HEK293 (cell line): ENCODE results near the gene KIAA1328.

Experiments used
- CTCF ChIA-PET: fragments of 350-600 bp; formaldehyde crosslinking; extraction: SDS; loops from one replicate; lab custom pipeline; 2021; ENCODE audit warnings: antibody characterized with exemption; lab: Yijun Ruan, JAX
- POLR2A ChIA-PET: fragments of 300-600 bp; formaldehyde crosslinking; extraction: SDS; loops from one replicate; lab custom pipeline; 2020; ENCODE audit warnings: antibody characterized with exemption, inconsistent platforms; lab: Yijun Ruan, JAX
- H3K27ac ChIP-seq: fragments of 200-500 bp; sonication (Bioruptor generic); 2 replicates; pipeline ENCODE4 v1.5.1; 2014; ENCODE audit warnings: low read depth, low read length, control low read depth, inconsistent platforms; ENCODE audit errors: extremely low read depth
- H3K36me3 ChIP-seq, 2 experiments: fragments of 200-500 bp in 1 of 2; sonication (Bioruptor generic) in 1 of 2; 1 replicate in 1 of 2; 2 replicates in 1 of 2; pipeline ENCODE4 v1.5.1; 2014 to 2017; ENCODE audit warnings: inconsistent platforms in 2 of 2, low read length in 2 of 2; ENCODE audit not compliant: control insufficient read depth in 2 of 2, insufficient read depth in 1 of 2
- H3K4me1 ChIP-seq: fragments of 200-500 bp; sonication (Bioruptor generic); 2 replicates; pipeline ENCODE4 v1.5.1; 2014; ENCODE audit warnings: mild to moderate bottlenecking, low read length, inconsistent platforms; ENCODE audit not compliant: control insufficient read depth, insufficient read depth
- H3K4me3 ChIP-seq: 2 replicates; pipeline ENCODE4 v1.5.1; 2011; ENCODE audit warnings: low read depth, mild to moderate bottlenecking, control low read depth, low read length, moderate library complexity
- H3K9me3 ChIP-seq: fragments of 200-500 bp; sonication (Bioruptor generic); 2 replicates; pipeline ENCODE4 v1.5.1; 2014; ENCODE audit warnings: low read depth, low read length, inconsistent platforms; ENCODE audit not compliant: control insufficient read depth, insufficient read depth
- BCL11B ChIP-seq: fragments of 450-650 bp; formaldehyde crosslinking; IDR thresholded peaks from 2 replicates; pipeline ENCODE4 v1.5.1; 2016; ENCODE audit warnings: low read depth, missing biosample characterization, missing genetic modification characterization
- GLIS2 ChIP-seq: fragments of 450-650 bp; formaldehyde crosslinking; IDR thresholded peaks from 2 replicates; pipeline ENCODE4 v1.5.1; 2016; ENCODE audit warnings: missing biosample characterization, missing genetic modification characterization
- KLF1 ChIP-seq: fragments of 450-650 bp; formaldehyde crosslinking; IDR thresholded peaks from 2 replicates; pipeline ENCODE4 v1.5.1; 2016; ENCODE audit warnings: missing biosample characterization, missing genetic modification characterization
- KLF16 ChIP-seq: fragments of 450-650 bp; formaldehyde crosslinking; IDR thresholded peaks from 2 replicates; pipeline ENCODE4 v1.5.1; 2017; ENCODE audit warnings: missing biosample characterization, missing genetic modification characterization
- MZF1 ChIP-seq: fragments of 450-650 bp; formaldehyde crosslinking; IDR thresholded peaks from 2 replicates; pipeline ENCODE4 v1.5.1; 2017; ENCODE audit warnings: missing biosample characterization, missing genetic modification characterization, borderline replicate concordance
- OSR2 ChIP-seq: fragments of 450-650 bp; formaldehyde crosslinking; IDR thresholded peaks from 2 replicates; pipeline ENCODE4 v1.5.1; 2016; ENCODE audit warnings: missing biosample characterization, missing genetic modification characterization
- SP2 ChIP-seq: fragments of 450-650 bp; formaldehyde crosslinking; IDR thresholded peaks from 2 replicates; pipeline ENCODE4 v1.5.1; 2016; ENCODE audit warnings: missing biosample characterization, missing genetic modification characterization
- ZBTB1 ChIP-seq: fragments of 450-650 bp; formaldehyde crosslinking; IDR thresholded peaks from 2 replicates; pipeline ENCODE4 v1.5.1; 2016; ENCODE audit warnings: missing biosample characterization, missing genetic modification characterization
- ZBTB21 ChIP-seq: fragments of 450-650 bp; formaldehyde crosslinking; IDR thresholded peaks from 2 replicates; pipeline ENCODE4 v1.5.1; 2017; ENCODE audit warnings: missing biosample characterization, missing genetic modification characterization
- ZBTB8A ChIP-seq: fragments of 450-650 bp; formaldehyde crosslinking; IDR thresholded peaks from 2 replicates; pipeline ENCODE4 v1.5.1; 2016; ENCODE audit warnings: missing biosample characterization, missing genetic modification characterization
- ZEB2 ChIP-seq: fragments of 450-650 bp; formaldehyde crosslinking; IDR thresholded peaks from 2 replicates; pipeline ENCODE4 v1.5.1; 2016; ENCODE audit warnings: missing biosample characterization, missing genetic modification characterization
- ZFP3 ChIP-seq: fragments of 450-650 bp; formaldehyde crosslinking; IDR thresholded peaks from 2 replicates; pipeline ENCODE4 v1.5.1; 2016; ENCODE audit warnings: low read depth, missing biosample characterization, missing genetic modification characterization
- ZFP69B ChIP-seq: fragments of 450-650 bp; formaldehyde crosslinking; IDR thresholded peaks from 2 replicates; pipeline ENCODE4 v1.5.1; 2016; ENCODE audit warnings: missing biosample characterization, missing genetic modification characterization
- ZNF174 ChIP-seq: fragments of 450-650 bp; formaldehyde crosslinking; IDR thresholded peaks from 2 replicates; pipeline ENCODE4 v1.5.0; 2017; ENCODE audit warnings: missing biosample characterization, mild to moderate bottlenecking, missing genetic modification characterization
- ZNF24 ChIP-seq: fragments of 450-650 bp; formaldehyde crosslinking; IDR thresholded peaks from 2 replicates; pipeline ENCODE4 v1.5.1; 2016; ENCODE audit warnings: missing biosample characterization, missing genetic modification characterization
- ZNF266 ChIP-seq: fragments of 450-650 bp; formaldehyde crosslinking; IDR thresholded peaks from 2 replicates; pipeline ENCODE4 v1.5.1; 2016; ENCODE audit warnings: missing biosample characterization, missing genetic modification characterization, low read depth
- ZNF488 ChIP-seq: fragments of 450-650 bp; formaldehyde crosslinking; IDR thresholded peaks from 2 replicates; pipeline ENCODE4 v1.5.1; 2016; ENCODE audit warnings: missing biosample characterization, missing genetic modification characterization
- ZNF518A ChIP-seq: fragments of 450-650 bp; formaldehyde crosslinking; conservative IDR thresholded peaks from 2 replicates; pipeline ENCODE4 v1.5.1; 2016; ENCODE audit warnings: low read depth, missing biosample characterization, missing genetic modification characterization
- ZNF549 ChIP-seq: fragments of 450-650 bp; IDR thresholded peaks from 2 replicates; pipeline ENCODE4 v1.5.1; 2018; ENCODE audit warnings: missing biosample characterization, missing genetic modification characterization, mild to moderate bottlenecking, inconsistent platforms, moderate library complexity
- ZNF561 ChIP-seq: fragments of 450-650 bp; IDR thresholded peaks from 2 replicates; pipeline ENCODE4 v1.5.1; 2018; ENCODE audit warnings: missing biosample characterization, missing genetic modification characterization, borderline replicate concordance
- ZNF585B ChIP-seq: fragments of 450-650 bp; formaldehyde crosslinking; IDR thresholded peaks from 2 replicates; pipeline ENCODE4 v1.5.1; 2016; ENCODE audit warnings: missing biosample characterization, missing genetic modification characterization
- ZNF629 ChIP-seq: fragments of 450-650 bp; formaldehyde crosslinking; IDR thresholded peaks from 2 replicates; pipeline ENCODE4 v1.5.1; 2017; ENCODE audit warnings: missing biosample characterization, missing genetic modification characterization
- ZNF664 ChIP-seq: fragments of 450-650 bp; formaldehyde crosslinking; IDR thresholded peaks from 2 replicates; pipeline ENCODE4 v1.5.1; 2016; ENCODE audit warnings: missing biosample characterization, missing genetic modification characterization
- ZNF76 ChIP-seq: fragments of 450-650 bp; formaldehyde crosslinking; IDR thresholded peaks from 2 replicates; pipeline ENCODE4; 2016; ENCODE audit warnings: low read depth, missing biosample characterization, missing genetic modification characterization, borderline replicate concordance
- ZNF830 ChIP-seq: fragments of 450-650 bp; IDR thresholded peaks from 2 replicates; pipeline ENCODE4 v1.5.0; 2018; ENCODE audit warnings: missing biosample characterization, missing genetic modification characterization, low read depth, mild to moderate bottlenecking, moderate library complexity
- ZSCAN18 ChIP-seq: fragments of 450-650 bp; formaldehyde crosslinking; IDR thresholded peaks from 2 replicates; pipeline ENCODE4 v1.5.1; 2016; ENCODE audit warnings: missing biosample characterization, missing genetic modification characterization
- ZSCAN4 ChIP-seq: fragments of 450-650 bp; formaldehyde crosslinking; IDR thresholded peaks from 2 replicates; pipeline ENCODE4 v1.5.1; 2017; ENCODE audit warnings: missing biosample characterization, missing genetic modification characterization

Gene KIAA1328

GRCh38 chr18:36848609-36849008 is 19.7 kb downstream of the KIAA1328 start:
- Histone ChIP-seq H3K27ac (no peak overlapping the region), H3K4me1 (no peaks in the 10 kb centered on the region), H3K4me3 (no peak overlapping the region), H3K9me3 (no peaks in the 10 kb centered on the region), H3K36me3 (peaks cover 0 to 6% of the 10 kb centered on the region in 2 experiments; a peak in 1 of 3 replicates)
- CTCF ChIA-PET = no interaction called here
- TF ChIP-seq ZNF488 (tag by site-specific recombination) = no peak
- TF ChIP-seq ZBTB1 = no peak
- TF ChIP-seq ZNF629 (tag by site-specific recombination) = no peak
- TF ChIP-seq ZBTB8A = no peak
- TF ChIP-seq ZNF24 (tag by site-specific recombination) = no peak
- TF ChIP-seq ZFP3 (tag by site-specific recombination) = no peak
- TF ChIP-seq ZNF830 = no peak
- no peak for TF ChIP-seq ZNF174 (tag by site-specific recombination)
- no peak for TF ChIP-seq OSR2
- no peak for TF ChIP-seq GLIS2 (tag by site-specific recombination)
- TF ChIP-seq ZNF664 (tag by site-specific recombination) = no peak
- no peak for TF ChIP-seq ZEB2 (tag by site-specific recombination)
- POLR2A ChIA-PET = no interaction called here

GRCh38 chr18:36849288-36850006 is 20.5 kb downstream of the KIAA1328 start:
- ChIA-PET POLR2A (no interaction called here), CTCF (no interaction called here)
- no peaks in the 10 kb centered on the region for H3K4me1 ChIP-seq
- peaks cover 0 to 6% of the 10 kb centered on the region in 2 experiments; a peak in 1 of 3 replicates for H3K36me3 ChIP-seq
- H3K9me3 ChIP-seq = no peaks in the 10 kb centered on the region
- no peak overlapping the region for H3K27ac ChIP-seq
- no peak overlapping the region for H3K4me3 ChIP-seq
- no peak for TF ChIP-seq ZNF561 (tag by site-specific recombination)
- TF ChIP-seq ZNF549 (tag by site-specific recombination) = no peak
- TF ChIP-seq ZSCAN18 (tag by site-specific recombination) = no peak
- no peak for TF ChIP-seq ZNF518A (tag by site-specific recombination)
- TF ChIP-seq MZF1 (tag by site-specific recombination) = no peak
- no peak for TF ChIP-seq ZNF488 (tag by site-specific recombination)
- TF ChIP-seq ZNF266 (tag by site-specific recombination) = no peak
- TF ChIP-seq KLF16 (tag by site-specific recombination) = no peak
- TF ChIP-seq ZBTB21 = no peak
- TF ChIP-seq GLIS2 (tag by site-specific recombination) = no peak
- TF ChIP-seq ZNF585B = no peak
- no peak for TF ChIP-seq ZSCAN4
- no peak for TF ChIP-seq BCL11B (tag by site-specific recombination)
- TF ChIP-seq ZNF76 (tag by site-specific recombination) = no peak
- TF ChIP-seq SP2 = no peak
- TF ChIP-seq ZFP69B (tag by site-specific recombination) = no peak
- no peak for TF ChIP-seq KLF1 (tag by site-specific recombination)
